HEK293T (cell line): ENCODE measurements around the gene FCER2.

ENCODE experiments used
- CTCF ChIA-PET: fragments of 350-600 bp; formaldehyde crosslinking; extraction: SDS; loops from one replicate; lab custom pipeline; 2021; ENCODE audit warnings: antibody characterized with exemption, inconsistent platforms; lab: Yijun Ruan, JAX
- POLR2A ChIA-PET: fragments of 350-600 bp; formaldehyde crosslinking; extraction: SDS; loops from one replicate; lab custom pipeline; 2020; ENCODE audit warnings: antibody characterized with exemption, inconsistent platforms; lab: Yijun Ruan, JAX
- DNase-seq: peaks from one replicate; pipeline ENCODE4 v3.0.0; 2012; ENCODE audit warnings: mixed read lengths; ENCODE audit errors: extremely low spot score
- ARNT ChIP-seq: fragments of 450-650 bp; IDR thresholded peaks from 2 replicates; pipeline ENCODE4 v1.6.1; 2017; ENCODE audit warnings: mild to moderate bottlenecking
- BHLHE40 ChIP-seq: fragments of 450-650 bp; IDR thresholded peaks from 2 replicates; pipeline ENCODE4 v1.6.1; 2016; ENCODE audit warnings: mild to moderate bottlenecking, moderate library complexity, borderline replicate concordance
- CTBP1 ChIP-seq: fragments of 450-650 bp; IDR thresholded peaks from 2 replicates; pipeline ENCODE4 v1.6.1; 2016; ENCODE audit warnings: borderline replicate concordance
- ELF4 ChIP-seq: fragments of 450-650 bp; IDR thresholded peaks from 2 replicates; pipeline ENCODE4 v1.6.1; 2017; ENCODE audit warnings: antibody characterized with exemption
- FOXA1 ChIP-seq: fragments of 450-650 bp; IDR thresholded peaks from 2 replicates; pipeline ENCODE4 v1.6.1; 2016; ENCODE audit warnings: mild to moderate bottlenecking
- FOXK2 ChIP-seq: fragments of 450-650 bp; IDR thresholded peaks from 2 replicates; pipeline ENCODE4 v1.6.1; 2016; ENCODE audit warnings: mild to moderate bottlenecking
- FOXM1 ChIP-seq: fragments of 450-650 bp; IDR thresholded peaks from 2 replicates; pipeline ENCODE4 v1.6.1; 2017; ENCODE audit warnings: mild to moderate bottlenecking, borderline replicate concordance
- HDGF ChIP-seq: fragments of 450-650 bp; IDR thresholded peaks from 2 replicates; pipeline ENCODE4 v1.6.1; 2017; ENCODE audit warnings: antibody characterized with exemption, borderline replicate concordance
- L3MBTL2 ChIP-seq: fragments of 450-650 bp; conservative IDR thresholded peaks from 2 replicates; pipeline ENCODE4 v1.6.1; 2016; ENCODE audit warnings: mild to moderate bottlenecking
- LEF1 ChIP-seq: fragments of 450-650 bp; IDR thresholded peaks from 2 replicates; pipeline ENCODE4 v1.6.1; 2017; ENCODE audit warnings: mild to moderate bottlenecking, borderline replicate concordance
- NFRKB ChIP-seq: fragments of 450-650 bp; IDR thresholded peaks from 2 replicates; pipeline ENCODE4 v1.6.1; 2016; ENCODE audit warnings: mild to moderate bottlenecking, moderate library complexity
- SP1 ChIP-seq: fragments of 450-650 bp; IDR thresholded peaks from 2 replicates; pipeline ENCODE4 v1.6.1; 2017
- SUZ12 ChIP-seq: fragments of 450-650 bp; IDR thresholded peaks from 2 replicates; pipeline ENCODE4 v1.6.1; 2016; ENCODE audit warnings: mild to moderate bottlenecking
- TARDBP ChIP-seq: fragments of 450-650 bp; IDR thresholded peaks from 2 replicates; pipeline ENCODE4 v1.6.1; 2016
- ZNF384 ChIP-seq: fragments of 450-650 bp; IDR thresholded peaks from 2 replicates; pipeline ENCODE4 v1.6.1; 2016
- TF ChIP-seq, protein P1 (sequence below): fragments of 450-650 bp; IDR thresholded peaks from 2 replicates; pipeline ENCODE4 v1.6.1; 2016

Gene FCER2

DNA sequence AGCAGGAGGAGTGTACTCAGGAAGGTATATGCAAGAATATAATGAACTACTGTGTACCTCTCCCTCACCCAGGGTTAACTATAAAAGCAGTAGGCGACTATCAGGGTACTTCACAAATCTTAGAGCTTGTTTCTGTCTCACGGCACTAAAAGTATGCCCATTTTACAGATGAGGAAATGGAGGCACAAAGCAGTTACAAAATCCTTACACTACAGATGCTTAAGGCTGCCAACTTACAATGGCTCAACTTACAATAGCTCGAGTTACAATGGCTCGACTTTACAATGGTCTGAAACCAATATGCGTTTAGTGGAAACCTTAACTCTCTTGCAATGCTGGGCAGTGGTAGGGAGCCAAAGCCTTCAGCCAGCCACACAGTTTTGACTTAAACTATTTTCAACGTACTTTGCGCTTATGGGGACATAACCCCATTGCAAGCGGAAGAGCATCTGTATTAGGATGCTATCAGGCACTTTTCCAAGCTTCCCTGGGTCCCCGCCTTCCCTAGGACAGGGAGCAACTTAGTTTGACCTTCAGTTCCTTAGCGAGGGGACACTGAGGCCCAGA lies 4.1 kb downstream of the FCER2 start:
- no peak for DNase-seq
- ChIA-PET POLR2A (interaction anchor here (1.0 to 1.7 kb wide), 3 partner anchors 8 to 17 kb away, joined by 3 to 10 read pairs (median 3); partner anchors contain the start of gene TRAPPC5), CTCF (interaction anchor here (1.5 kb wide), 1 partner anchor 17 kb away, joined by 4 read pairs; the partner anchor contains the start of gene TRAPPC5)
- no peak for TF ChIP-seq FOXM1
- TF ChIP-seq CTBP1: no peak
- no peak for TF ChIP-seq SP1
- TF ChIP-seq LEF1: no peak
- TF ChIP-seq BHLHE40: no peak
- TF ChIP-seq, protein P1, sequence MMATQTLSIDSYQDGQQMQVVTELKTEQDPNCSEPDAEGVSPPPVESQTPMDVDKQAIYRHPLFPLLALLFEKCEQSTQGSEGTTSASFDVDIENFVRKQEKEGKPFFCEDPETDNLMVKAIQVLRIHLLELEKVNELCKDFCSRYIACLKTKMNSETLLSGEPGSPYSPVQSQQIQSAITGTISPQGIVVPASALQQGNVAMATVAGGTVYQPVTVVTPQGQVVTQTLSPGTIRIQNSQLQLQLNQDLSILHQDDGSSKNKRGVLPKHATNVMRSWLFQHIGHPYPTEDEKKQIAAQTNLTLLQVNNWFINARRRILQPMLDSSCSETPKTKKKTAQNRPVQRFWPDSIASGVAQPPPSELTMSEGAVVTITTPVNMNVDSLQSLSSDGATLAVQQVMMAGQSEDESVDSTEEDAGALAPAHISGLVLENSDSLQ: no peak
- TF ChIP-seq TARDBP: no peak
- TF ChIP-seq NFRKB: no peak
- no peak for TF ChIP-seq SUZ12
- no peak for TF ChIP-seq ARNT
- TF ChIP-seq FOXK2: no peak
- no peak for TF ChIP-seq FOXA1
- TF ChIP-seq ZNF384: no peak
- TF ChIP-seq L3MBTL2: no peak

DNA sequence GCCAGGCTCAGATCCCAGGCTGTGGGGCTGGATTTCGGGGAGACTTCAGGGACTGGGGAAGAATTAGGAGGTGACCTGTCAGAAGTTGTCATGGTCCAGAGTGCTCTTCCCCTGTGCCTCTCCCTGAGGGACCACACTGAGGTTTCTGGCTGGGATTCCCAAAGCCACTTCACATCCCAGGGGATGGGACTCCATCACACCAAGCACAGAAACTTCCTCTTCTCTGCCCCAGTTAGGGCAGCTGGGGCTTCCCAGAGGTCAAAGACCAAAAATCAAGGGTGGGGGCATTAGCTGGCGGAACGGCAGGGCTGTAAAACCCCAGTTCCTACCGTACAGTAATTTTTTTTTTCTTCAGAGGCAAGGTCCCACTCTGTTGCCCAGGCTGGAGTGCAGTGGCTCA lies 7.4 kb downstream of the FCER2 start:
- DNase-seq: no peak
- ChIA-PET CTCF (no interaction called here), POLR2A (no interaction called here)
- TF ChIP-seq L3MBTL2 (no peak), NFRKB (no peak), SP1 (no peak), LEF1 (no peak), ZNF384 (no peak), ELF4 (no peak), FOXM1 (no peak), TARDBP (no peak), SUZ12 (no peak), BHLHE40 (no peak), HDGF (no peak), ARNT (no peak), FOXK2 (no peak), FOXA1 (no peak), CTBP1 (no peak)
- TF ChIP-seq, protein P1: no peak

DNA sequence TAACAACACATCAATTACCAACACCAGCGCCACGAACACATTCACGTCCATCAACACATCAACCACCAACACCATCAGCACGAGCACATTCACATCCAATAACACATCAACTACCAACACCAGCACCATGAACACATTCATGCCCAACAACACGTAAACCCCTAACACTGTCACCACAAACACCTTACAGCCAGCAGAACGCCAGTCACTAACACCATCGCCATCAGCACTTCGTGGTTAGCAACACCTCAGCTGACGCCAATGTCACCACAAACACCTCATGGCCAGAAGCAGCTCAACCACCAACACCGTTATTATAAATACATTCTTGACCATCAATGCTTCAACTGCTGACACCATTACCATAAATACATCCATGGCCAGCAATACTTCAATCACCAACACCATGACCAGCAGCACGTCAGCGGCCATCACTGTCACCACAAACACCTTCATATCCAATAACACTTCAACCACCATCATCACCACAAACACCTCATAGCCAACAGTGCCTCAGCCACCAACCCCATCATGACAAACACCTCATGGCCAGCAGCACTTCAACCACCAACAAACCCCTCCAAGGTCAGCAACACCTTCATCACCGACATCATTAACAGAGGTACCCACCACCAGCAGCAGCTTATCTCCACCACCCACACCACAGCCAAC lies 9.4 kb downstream of the FCER2 start:
- DNase-seq: no peak
- POLR2A ChIA-PET: no interaction called here
- no peak for TF ChIP-seq FOXM1
- no peak for TF ChIP-seq TARDBP
- TF ChIP-seq FOXA1: no peak
- no peak for TF ChIP-seq ELF4
- no peak for TF ChIP-seq ZNF384
- no peak for TF ChIP-seq NFRKB
- no peak for TF ChIP-seq ARNT
- no peak for TF ChIP-seq LEF1
- no peak for TF ChIP-seq L3MBTL2
- TF ChIP-seq CTBP1: no peak
- no peak for TF ChIP-seq HDGF
- no peak for TF ChIP-seq FOXK2
- TF ChIP-seq BHLHE40: no peak
- TF ChIP-seq SP1: no peak
- TF ChIP-seq SUZ12: no peak
- TF ChIP-seq, protein P1: no peak
- CTCF ChIA-PET: no interaction called here

DNA sequence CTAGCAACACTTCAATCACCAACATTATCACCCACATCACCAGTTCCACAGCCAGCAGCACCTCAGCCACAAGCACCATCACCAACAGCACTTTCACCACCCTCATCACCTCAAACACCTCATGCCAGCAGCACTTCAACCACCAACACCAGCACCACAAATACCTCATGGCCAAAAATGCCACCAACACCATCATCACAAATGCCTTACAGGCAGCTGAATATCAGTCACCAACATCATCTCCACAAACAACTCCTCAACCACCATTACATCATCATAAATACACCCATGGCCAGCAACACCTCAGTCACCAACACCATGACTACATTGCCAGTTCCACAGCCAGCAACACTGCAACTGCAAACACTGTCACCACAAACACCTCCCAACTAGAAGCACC lies 10.4 kb downstream of the FCER2 start:
- ChIA-PET POLR2A (interaction anchor here (0.6 to 0.9 kb wide), 2 partner anchors 11 to 103 kb away, joined by 3 to 4 read pairs; partner anchors contain the start of gene TRAPPC5), CTCF (no interaction called here)
- TF ChIP-seq TARDBP (no peak), SUZ12 (no peak), FOXM1 (no peak), L3MBTL2 (no peak), HDGF (no peak)
- TF ChIP-seq, protein P1: no peak
- no peak for DNase-seq

DNA sequence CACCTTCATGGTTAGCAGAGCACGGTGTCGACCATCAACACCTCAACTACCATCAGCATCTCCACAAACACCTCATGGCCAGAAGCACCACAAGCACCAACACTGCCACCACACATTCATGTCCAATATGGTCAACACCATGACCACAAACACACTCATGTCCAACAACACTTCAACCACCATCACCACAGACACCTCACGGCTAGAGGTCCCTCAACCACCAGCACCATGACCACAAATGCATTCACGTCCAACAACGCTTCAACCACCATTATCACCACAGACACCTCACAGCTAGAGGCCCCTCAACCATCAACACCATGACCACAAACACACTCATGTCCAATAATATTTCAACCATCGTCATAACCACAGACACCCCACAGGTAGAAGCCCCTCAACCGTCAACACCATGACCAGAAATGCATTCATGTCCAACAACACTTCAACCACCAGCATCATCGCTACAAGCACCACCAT lies 11.1 kb downstream of the FCER2 start:
- CTCF ChIA-PET: no interaction called here
- no peak for DNase-seq
- POLR2A ChIA-PET: interaction anchor here (0.6 to 0.9 kb wide), 2 partner anchors 10 to 104 kb away, joined by 3 to 4 read pairs; partner anchors contain the start of gene TRAPPC5
- TF ChIP-seq SUZ12 (no peak), CTBP1 (no peak), ARNT (no peak), LEF1 (no peak), BHLHE40 (no peak), SP1 (no peak), FOXA1 (no peak), ZNF384 (no peak), HDGF (no peak), L3MBTL2 (no peak), FOXK2 (no peak)
- TF ChIP-seq, protein P1: no peak
